H9 (cell line): ENCODE measurements around the gene IL3RA. TPM values are rescaled to one million over a fixed set of nuclear protein-coding genes. Genes with fewer than 3 reads are reported as not detected.

Experiments used
- DNase-seq: peaks from one replicate; pipeline ENCODE4 v3.0.0-alpha.2; 2017
- H2AFZ ChIP-seq: one replicate; pipeline ENCODE4 v1.6.1; 2013; ENCODE audit warnings: mild to moderate bottlenecking, low read length, control low read depth, moderate library complexity
- H2AK5ac ChIP-seq: 2 replicates; pipeline ENCODE4 v1.6.1; 2013; ENCODE audit warnings: low read length, control low read depth, mixed read lengths; ENCODE audit not compliant: insufficient read length
- H2BK120ac ChIP-seq: one replicate; pipeline ENCODE4 v1.6.1; 2013; ENCODE audit warnings: low read depth, mild to moderate bottlenecking, low read length, control low read depth, inconsistent platforms; ENCODE audit not compliant: poor library complexity, severe bottlenecking
- H2BK12ac ChIP-seq: 2 replicates; pipeline ENCODE4 v1.6.1; 2013; ENCODE audit warnings: low read length, control low read depth, mixed read lengths, low read depth; ENCODE audit not compliant: insufficient read length
- H2BK15ac ChIP-seq: 2 replicates; pipeline ENCODE4 v1.6.1; 2013; ENCODE audit warnings: low read depth, low read length, control low read depth
- H2BK20ac ChIP-seq: one replicate; pipeline ENCODE4 v1.6.1; 2013; ENCODE audit warnings: low read depth, mild to moderate bottlenecking, low read length, control low read depth, inconsistent platforms; ENCODE audit not compliant: poor library complexity, severe bottlenecking
- H2BK5ac ChIP-seq: 2 replicates; pipeline ENCODE4 v1.6.1; 2013; ENCODE audit warnings: low read length, control low read depth, mixed read lengths; ENCODE audit not compliant: insufficient read length
- H3K14ac ChIP-seq: 2 replicates; pipeline ENCODE4 v1.6.1; 2013; ENCODE audit warnings: low read length, control low read depth; ENCODE audit not compliant: insufficient read depth
- H3K18ac ChIP-seq: 2 replicates; pipeline ENCODE4 v1.6.1; 2013; ENCODE audit warnings: low read depth, mild to moderate bottlenecking, mixed read lengths, low read length, control low read depth; ENCODE audit not compliant: insufficient read length
- H3K23ac ChIP-seq: 2 replicates; pipeline ENCODE4 v1.6.1; 2013; ENCODE audit warnings: low read length, control low read depth, mixed read lengths, low read depth; ENCODE audit not compliant: insufficient read length
- H3K23me2 ChIP-seq: 2 replicates; pipeline ENCODE4 v1.6.1; 2013; ENCODE audit warnings: low read depth, mild to moderate bottlenecking, mixed read lengths, low read length, control low read depth; ENCODE audit not compliant: insufficient read length, poor library complexity, severe bottlenecking
- H3K27ac ChIP-seq: 2 replicates; pipeline ENCODE4 v1.5.1; 2013; ENCODE audit warnings: low read length, control low read depth, mixed read lengths, low read depth; ENCODE audit not compliant: insufficient read length
- H3K27me3 ChIP-seq: 2 replicates; pipeline ENCODE4 v1.6.1; 2013; ENCODE audit warnings: low read length, control low read depth, inconsistent platforms; ENCODE audit not compliant: insufficient read depth
- H3K4ac ChIP-seq: 2 replicates; pipeline ENCODE4 v1.6.1; 2013; ENCODE audit warnings: low read depth, mild to moderate bottlenecking, control low read depth, inconsistent platforms, low read length, moderate library complexity
- H3K4me1 ChIP-seq: 2 replicates; pipeline ENCODE4 v1.6.1; 2013; ENCODE audit warnings: low read length, control low read depth, inconsistent platforms; ENCODE audit not compliant: insufficient read depth
- H3K4me2 ChIP-seq: 2 replicates; pipeline ENCODE4 v1.6.1; 2013; ENCODE audit warnings: low read length, control low read depth, mixed read lengths; ENCODE audit not compliant: insufficient read length, insufficient read depth
- H3K56ac ChIP-seq: 2 replicates; pipeline ENCODE4 v1.6.1; 2013; ENCODE audit warnings: low read depth, mild to moderate bottlenecking, mixed read lengths, low read length, control low read depth; ENCODE audit not compliant: insufficient read length
- H3K79me1 ChIP-seq: 2 replicates; pipeline ENCODE4 v1.6.1; 2013; ENCODE audit warnings: low read depth, mild to moderate bottlenecking, moderate library complexity, low read length, control low read depth, inconsistent platforms; ENCODE audit not compliant: insufficient read depth, poor library complexity, severe bottlenecking
- H3K79me2 ChIP-seq: 2 replicates; pipeline ENCODE4 v1.6.1; 2013; ENCODE audit warnings: low read length, control low read depth, inconsistent platforms; ENCODE audit not compliant: insufficient read depth
- H3K9ac ChIP-seq: 2 replicates; pipeline ENCODE4 v1.6.1; 2013; ENCODE audit warnings: low read length, control low read depth, mixed read lengths; ENCODE audit not compliant: insufficient read length; ENCODE audit errors: extremely low read depth
- H3K9me3 ChIP-seq: one replicate; pipeline ENCODE4 v1.6.1; 2013; ENCODE audit warnings: low read depth, low read length, inconsistent platforms; ENCODE audit not compliant: control insufficient read depth
- H3T11ph ChIP-seq: one replicate; pipeline ENCODE4 v1.6.1; 2013; ENCODE audit warnings: mild to moderate bottlenecking, low read length, control low read depth, inconsistent platforms
- H4K20me1 ChIP-seq: one replicate; pipeline ENCODE4 v1.6.1; 2013; ENCODE audit not compliant: control insufficient read depth, insufficient read length, insufficient read depth
- H4K5ac ChIP-seq: 2 replicates; pipeline ENCODE4 v1.6.1; 2013; ENCODE audit warnings: low read depth, mild to moderate bottlenecking, mixed read lengths, low read length, control low read depth; ENCODE audit not compliant: insufficient read length
- H4K8ac ChIP-seq: replicated peaks from 2 replicates; pipeline ENCODE4 v1.6.1; 2013; ENCODE audit warnings: low read length, control low read depth, mixed read lengths, low read depth; ENCODE audit not compliant: insufficient read length
- H4K91ac ChIP-seq: 2 replicates; pipeline ENCODE4 v1.6.1; 2013; ENCODE audit warnings: low read depth, mild to moderate bottlenecking, moderate library complexity, mixed read lengths, low read length, control low read depth; ENCODE audit not compliant: insufficient read length
- H3K27ac Mint-ChIP-seq, 3 experiments: 2 replicates in 2 of 3; 3 replicates in 1 of 3; pipeline ENCODE4 v1.8.0; 2020 to 2021; ENCODE audit warnings: mixed read lengths in 3 of 3, mild to moderate bottlenecking in 1 of 3, moderate library complexity in 1 of 3
- H3K27me3 Mint-ChIP-seq: 2 replicates; pipeline ENCODE4 v1.8.0; 2021; ENCODE audit warnings: low read depth, mild to moderate bottlenecking, moderate library complexity, mixed read lengths
- H3K36me3 Mint-ChIP-seq, 3 experiments: 2 replicates in 2 of 3; 3 replicates in 1 of 3; pipeline ENCODE4 v1.8.0; 2020 to 2021; ENCODE audit warnings: low read depth in 3 of 3, mixed read lengths in 3 of 3; ENCODE audit not compliant: insufficient read depth in 1 of 3
- H3K4me1 Mint-ChIP-seq, 2 experiments: 2 replicates each; pipeline ENCODE4 v1.8.0; 2020; ENCODE audit warnings: mixed read lengths in 2 of 2
- H3K4me3 Mint-ChIP-seq, 2 experiments: 2 replicates in 1 of 2; 3 replicates in 1 of 2; pipeline ENCODE4 v1.8.0; 2020 to 2021; ENCODE audit warnings: mild to moderate bottlenecking in 2 of 2, mixed read lengths in 2 of 2, moderate library complexity in 1 of 2
- H3K9me3 Mint-ChIP-seq, 2 experiments: 2 replicates in 1 of 2; 3 replicates in 1 of 2; pipeline ENCODE4 v1.8.0; 2020; ENCODE audit warnings: mild to moderate bottlenecking in 2 of 2, mixed read lengths in 2 of 2, moderate library complexity in 1 of 2
- CTCF ChIP-seq: fragments of 200-600 bp; sonication (generic); conservative IDR thresholded peaks from 3 replicates; pipeline ENCODE4 v1.8.0; 2021; ENCODE audit warnings: antibody characterized with exemption, mild to moderate bottlenecking
- WGBS: extraction: QIAGEN DNeasy Blood & Tissue Kit; methylation state at CpG from one replicate; pipeline ENCODE4 v1.1.7; 2013; ENCODE audit warnings: missing lambda C conversion rate, low lambda C conversion rate, mixed read lengths; ENCODE audit not compliant: insufficient read length; ENCODE audit errors: extremely low coverage; 5-methylcytosine and 5-hydroxymethylcytosine counted together
- total RNA-seq: library from RNA; stranded (reverse); gene quantifications from 2 replicates; pipeline ENCODE4 v1.2.1, GENCODE V29; 2021

The IL3RA gene
- total RNA-seq, 1 experiment from 2014 or later, result 0.24 TPM

- DNase-seq, result no peak
- WGBS, result no CpG with 5 or more reads among the region's 32 CpGs
Measured at GRCh38 chrX:1427756-1428155, 91.2 kb downstream of the IL3RA start.

More at GRCh38 chrX:1427756-1428155, 91.2 kb downstream of the IL3RA start:
- Histone ChIP-seq H2BK20ac (no peak overlapping the region), H3K27me3 (no peaks in the 10 kb centered on the region), H4K91ac (no peak overlapping the region), H2BK5ac (no peak overlapping the region), H3K79me1 (no peaks in the 10 kb centered on the region), H3K23me2 (no peaks in the 10 kb centered on the region), H3K4me2 (no peak overlapping the region), H3K56ac (no peak overlapping the region), H3T11ph (no peak overlapping the region), H3K18ac (no peak overlapping the region), H3K14ac (no peak overlapping the region), H2BK12ac (no peak overlapping the region), H4K5ac (no peak overlapping the region), H2BK15ac (no peak overlapping the region), H3K27ac (no peak overlapping the region), H4K20me1 (no peaks in the 10 kb centered on the region), H3K23ac (no peak overlapping the region), H2AFZ (no peak overlapping the region), H2BK120ac (no peak overlapping the region), H3K79me2 (no peaks in the 10 kb centered on the region), H3K9ac (no peak overlapping the region), H3K4ac (no peak overlapping the region), H3K9me3 (peaks cover 10% of the 10 kb centered on the region), H2AK5ac (no peak overlapping the region), H3K4me1 (no peaks in the 10 kb centered on the region), H4K8ac (no peak overlapping the region)
- no peak overlapping the region for H3K27ac Mint-ChIP-seq
- H3K4me3 Mint-ChIP-seq, result no peak overlapping the region
- no peaks in the 10 kb centered on the region for H3K4me1 Mint-ChIP-seq
- H3K27me3 Mint-ChIP-seq, result peaks cover 3% of the 10 kb centered on the region; the same call in 1 of the 2 replicates
- TF ChIP-seq CTCF, result no peak
- peaks cover 59 to 69% (median 65%) of the 10 kb centered on the region in 3 experiments for H3K36me3 Mint-ChIP-seq
- peaks cover 20 to 23% of the 10 kb centered on the region in 2 experiments for H3K9me3 Mint-ChIP-seq
